C4-2B (cell line): Measurements from ENCODE around the gene SCNM1.

Experiments used
- CTCF ChIP-seq: fragments of 450-650 bp; conservative IDR thresholded peaks from 2 replicates; pipeline ENCODE4 v1.5.1; 2017; ENCODE audit warnings: mild to moderate bottlenecking
- ZFX ChIP-seq: fragments of 450-650 bp; IDR thresholded peaks from 2 replicates; pipeline ENCODE4 v1.6.1; 2017

- TF ChIP-seq CTCF (no peak), ZFX (no peak)
Measured at GRCh38 chr1:151165281-151165737, 635 bp upstream of the SCNM1 start.
